MM.1S (cell line): ENCODE results near the gene B3GAT3.

Experiments used
- CTCF ChIP-seq: fragments of 300-600 bp; sonication (generic); IDR thresholded peaks from 2 replicates; pipeline ENCODE4 v1.5.1; 2016; ENCODE audit warnings: antibody characterized with exemption, low read length, mixed read lengths
- EZH2 ChIP-seq: fragments of 300-600 bp; sonication (generic); optimal IDR thresholded peaks from 2 replicates; pipeline ENCODE3; 2017; ENCODE audit warnings: low read depth, mild to moderate bottlenecking, antibody characterized with exemption, low read length, mixed read lengths

GRCh38 chr11:62665075-62665598 is 43.4 kb upstream of the B3GAT3 start, which contains the start of the genes C11orf98 and CSKMT:
- TF ChIP-seq CTCF = no peak
- no peak for TF ChIP-seq EZH2
